ENCODE measurements around the gene PELI2. TPM values are rescaled to one million over a fixed set of nuclear protein-coding genes. Genes with fewer than 3 reads are reported as not detected.
A peak's percentile ranks its signal among the peaks of the same experiment; 100 is the strongest.

The PELI2 gene
- total RNA-seq, 3 donors from 2014 or later: 14.3 to 33.4 (median 30.8) TPM

GRCh38 chr14:56324856-56325699, 206.9 kb downstream of the PELI2 start:
- no peaks in the 10 kb centered on the region for H3K9me3 ChIP-seq
- ATAC-seq (no peak), DNase-seq (no peak)

DNA sequence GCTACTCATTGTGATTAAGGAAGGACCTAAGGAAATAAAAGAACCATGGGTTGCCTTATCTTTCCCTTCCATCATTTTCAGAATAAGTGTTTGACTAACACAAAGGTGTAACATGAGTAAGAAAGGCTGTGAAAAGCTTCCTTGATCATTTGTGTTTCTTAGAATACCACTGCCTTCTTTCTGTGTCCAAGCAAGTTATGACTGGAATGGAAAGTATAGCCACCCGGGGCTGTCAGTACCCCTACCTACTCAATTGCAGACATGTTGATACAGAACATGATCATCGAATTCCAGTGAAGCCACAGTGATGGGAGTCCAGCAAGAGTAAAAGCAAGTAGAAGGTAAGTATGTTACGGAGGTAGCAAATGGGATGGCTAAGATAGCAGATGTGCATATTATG, 209.8 kb downstream of the PELI2 start:
- DNase-seq (no peak), ATAC-seq (no peak)
- no peak for TF ChIP-seq CTCF (IDR thresholded peaks at IDR 0.05)
- Histone ChIP-seq H3K9me3 (no peaks in the 10 kb centered on the region), H3K4me3 (no peak overlapping the region), H3K4me1 (ENCODE audit: low read depth) (no peaks in the 10 kb centered on the region), H3K36me3 (ENCODE audit: low read depth) (no peaks in the 10 kb centered on the region)
- intact Hi-C loops (cut with DNase I, micrococcal nuclease): no loop called here

More at GRCh38 chr14:56324856-56325699, 206.9 kb downstream of the PELI2 start:
- no peak overlapping the region for H3K4me3 ChIP-seq
- no peak for TF ChIP-seq CTCF (IDR thresholded peaks at IDR 0.05)
- H3K4me1 ChIP-seq (ENCODE audit: low read depth): no peaks in the 10 kb centered on the region
- intact Hi-C loops (cut with DNase I, micrococcal nuclease): no loop called here
- no peaks in the 10 kb centered on the region for H3K36me3 ChIP-seq (ENCODE audit: low read depth)

- H3K9me3 ChIP-seq: no peaks in the 10 kb centered on the region
- intact Hi-C loops (cut with DNase I, micrococcal nuclease): loop anchor here (10.0 kb wide), 2 partner anchors 207 to 627 kb away; no protein-coding TSS in a partner anchor
- no peak for TF ChIP-seq CTCF (IDR thresholded peaks at IDR 0.05)
- H3K4me1 ChIP-seq (ENCODE audit: low read depth): no peaks in the 10 kb centered on the region
- no peak for ATAC-seq
- DNase-seq: no peak
- no peaks in the 10 kb centered on the region for H3K36me3 ChIP-seq (ENCODE audit: low read depth)
- H3K4me3 ChIP-seq: no peak overlapping the region
Observed at GRCh38 chr14:56331592-56332216, 213.5 kb downstream of the PELI2 start.

- H3K4me1 ChIP-seq (ENCODE audit: low read depth): no peaks in the 10 kb centered on the region
- H3K4me3 ChIP-seq: no peak overlapping the region
- intact Hi-C loops (cut with DNase I, micrococcal nuclease): loop anchor here (10.0 kb wide), 2 partner anchors 209 to 629 kb away; no protein-coding TSS in a partner anchor
- no peak for TF ChIP-seq CTCF (IDR thresholded peaks at IDR 0.05)
- H3K9me3 ChIP-seq: no peaks in the 10 kb centered on the region
- H3K36me3 ChIP-seq (ENCODE audit: low read depth): no peaks in the 10 kb centered on the region
- DNase-seq: peak in 1 of 3 donors; percentile 20
- peak; percentile 90 for ATAC-seq
Observed at GRCh38 chr14:56333359-56334292, 215.4 kb downstream of the PELI2 start.

DNA sequence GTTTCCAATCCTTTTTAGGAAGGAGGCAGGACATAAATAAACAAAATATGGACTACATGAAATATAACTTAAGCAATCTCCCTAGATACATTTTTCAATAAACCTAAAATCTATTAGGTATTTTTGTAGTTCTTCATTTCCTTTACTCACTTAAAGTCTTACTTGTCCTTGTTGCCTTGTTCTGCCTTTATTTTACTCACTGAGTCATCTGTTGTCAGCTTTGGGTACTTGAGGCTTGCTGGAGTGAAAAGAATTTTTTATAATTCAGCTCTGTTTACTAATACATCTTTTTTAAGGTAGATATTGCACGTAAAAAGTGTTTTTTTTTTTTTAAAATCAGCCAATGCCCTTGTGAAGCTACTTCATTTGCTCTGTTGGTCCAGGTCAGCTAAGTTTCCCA, 216.2 kb downstream of the PELI2 start:
- no peaks in the 10 kb centered on the region for H3K4me1 ChIP-seq (ENCODE audit: low read depth)
- DNase-seq: no peak
- ATAC-seq: no peak
- no peak for TF ChIP-seq CTCF (IDR thresholded peaks at IDR 0.05)
- H3K36me3 ChIP-seq (ENCODE audit: low read depth): no peaks in the 10 kb centered on the region
- H3K4me3 ChIP-seq: no peak overlapping the region
- intact Hi-C loops (cut with DNase I, micrococcal nuclease): loop anchor here (10.0 kb wide), 2 partner anchors 210 to 630 kb away; no protein-coding TSS in a partner anchor
- H3K9me3 ChIP-seq: no peaks in the 10 kb centered on the region

Measured in mucosa of descending colon (tissue), 3 donors.